Liver (tissue), 3 donors: ENCODE measurements around the gene B3GALT4.
"Not testable (repeated sequence)": the region's sequence is repeated elsewhere in the genome, so short reads cannot be mapped to it uniquely, and the experiment has no call there.

ENCODE experiments used
- CTCF ChIP-seq: fragments of 150-350 bp; IDR thresholded peaks from 2 replicates; pipeline ENCODE4 v1.5.1; 2017; ENCODE audit warnings: improper control_type of control experiment, low read depth, low read length; ENCODE audit not compliant: missing input control
- HNF4A ChIP-seq, 2 donors: conservative IDR thresholded peaks; 2 replicates each; pipeline ENCODE4 v1.6.1; 2016; ENCODE audit warnings: antibody characterized with exemption in 2 of 2, mild to moderate bottlenecking in 2 of 2
- TF ChIP-seq, protein P1 (sequence below): IDR thresholded peaks from 2 replicates; pipeline ENCODE4 v1.6.1; 2016; ENCODE audit warnings: antibody characterized with exemption
- donor health status: healthy.
- donor health status: healthy.

- not testable (repeated sequence) for TF ChIP-seq CTCF; HNF4A (conservative IDR thresholded peaks at IDR 0.05)
- TF ChIP-seq, protein P1, sequence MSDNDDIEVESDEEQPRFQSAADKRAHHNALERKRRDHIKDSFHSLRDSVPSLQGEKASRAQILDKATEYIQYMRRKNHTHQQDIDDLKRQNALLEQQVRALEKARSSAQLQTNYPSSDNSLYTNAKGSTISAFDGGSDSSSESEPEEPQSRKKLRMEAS, result not testable (repeated sequence)
These were observed 14.4 kb upstream of the B3GALT4 start for GRCh38 chr6:33262490-33262889.
